ENCODE data around the gene ADGRD2. TPM values are rescaled to one million over a fixed set of nuclear protein-coding genes. Genes with fewer than 3 reads are reported as not detected.

Gene ADGRD2
- total RNA-seq, 4 donors from 2014 or later = 0.35 TPM; not detected in 3

GRCh38 chr9:124468061-124468740 is 17.9 kb downstream of the ADGRD2 start:
- no peaks in the 10 kb centered on the region for H3K4me1 ChIP-seq
- WGBS, 2 donors = 82 to 83% methylated on average over 9 to 14 of the region's 19 CpGs
- H3K27me3 ChIP-seq = peaks cover 0 to 46% (median 0%) of the 10 kb centered on the region in 4 donors
- H3K27ac ChIP-seq = no peak overlapping the region
- H3K36me3 ChIP-seq = no peaks in the 10 kb centered on the region
- no peaks in the 10 kb centered on the region for H3K9me3 ChIP-seq
- intact Hi-C loops (cut with DNase I) = no loop called here
- no peak overlapping the region for H3K4me3 ChIP-seq
- no peak for TF ChIP-seq CTCF (IDR thresholded peaks at IDR 0.05)
- no peak for TF ChIP-seq POLR2A (IDR thresholded peaks at IDR 0.05)
- DNase-seq = no peak

GRCh38 chr9:124469011-124469832 is 19.0 kb downstream of the ADGRD2 start:
- Histone ChIP-seq H3K9me3 (no peaks in the 10 kb centered on the region), H3K27me3 (peaks cover 0 to 53% (median 0%) of the 10 kb centered on the region in 4 donors), H3K4me1 (no peaks in the 10 kb centered on the region), H3K4me3 (no peak overlapping the region), H3K36me3 (no peaks in the 10 kb centered on the region), H3K27ac (no peak overlapping the region)
- DNase-seq = no peak
- WGBS, 2 donors = 65 to 67% methylated on average over 10 to 13 of the region's 28 CpGs
- TF ChIP-seq CTCF (IDR thresholded peaks at IDR 0.05) = no peak
- TF ChIP-seq POLR2A (IDR thresholded peaks at IDR 0.05) = no peak
- intact Hi-C loops (cut with DNase I) = no loop called here

GRCh38 chr9:124470306-124470705 is 20.1 kb downstream of the ADGRD2 start:
- 75 to 89% methylated on average over 2 to 3 of the region's 13 CpGs for WGBS, 2 donors
- TF ChIP-seq CTCF (IDR thresholded peaks at IDR 0.05) (no peak), POLR2A (IDR thresholded peaks at IDR 0.05) (no peak)
- no peak for DNase-seq
- no peaks in the 10 kb centered on the region for H3K36me3 ChIP-seq
- no peaks in the 10 kb centered on the region for H3K4me1 ChIP-seq
- no peak overlapping the region for H3K4me3 ChIP-seq
- no peak overlapping the region for H3K27ac ChIP-seq
- H3K9me3 ChIP-seq = no peaks in the 10 kb centered on the region
- intact Hi-C loops (cut with DNase I) = no loop called here
- H3K27me3 ChIP-seq = peaks cover 0 to 64% (median 0%) of the 10 kb centered on the region in 4 donors

GRCh38 chr9:124470726-124471125 is 20.5 kb downstream of the ADGRD2 start:
- no peak for DNase-seq
- Histone ChIP-seq H3K9me3 (no peaks in the 10 kb centered on the region), H3K27ac (no peak overlapping the region), H3K4me3 (no peak overlapping the region), H3K36me3 (no peaks in the 10 kb centered on the region), H3K27me3 (peaks cover 0 to 68% (median 0%) of the 10 kb centered on the region in 4 donors), H3K4me1 (no peaks in the 10 kb centered on the region)
- intact Hi-C loops (cut with DNase I) = no loop called here
- no peak for TF ChIP-seq CTCF (IDR thresholded peaks at IDR 0.05)
- TF ChIP-seq POLR2A (IDR thresholded peaks at IDR 0.05) = no peak
- 60 to 80% methylated on average over 1 to 2 of the region's 7 CpGs for WGBS, 2 donors

- DNase-seq = no peak
- Histone ChIP-seq H3K27me3 (peaks cover 0 to 72% (median 3%) of the 10 kb centered on the region in 4 donors), H3K27ac (no peak overlapping the region), H3K9me3 (no peaks in the 10 kb centered on the region), H3K36me3 (no peaks in the 10 kb centered on the region), H3K4me3 (no peak overlapping the region), H3K4me1 (no peaks in the 10 kb centered on the region)
- intact Hi-C loops (cut with DNase I) = no loop called here
- TF ChIP-seq POLR2A (IDR thresholded peaks at IDR 0.05) (no peak), CTCF (IDR thresholded peaks at IDR 0.05) (no peak)
- 63 to 72% methylated on average over 6 to 7 of the region's 9 CpGs for WGBS, 2 donors
Measured at GRCh38 chr9:124471761-124472160, 21.5 kb downstream of the ADGRD2 start.
